Pancreas (tissue), 10 donors: ENCODE results near the gene INO80E. TPM values are rescaled to one million over a fixed set of nuclear protein-coding genes. Genes with fewer than 3 reads are reported as not detected.
A peak's percentile ranks its signal among the peaks of the same experiment; 100 is the strongest.

ENCODE experiments used
- ATAC-seq, 4 donors: fragments of 200-7000 bp; cut with Tn5 transposase; one replicate each; pipeline versions ENCODE4 v1.8.0 to v1.9.1; 2020; ENCODE audit warnings: mild to moderate bottlenecking in 4 of 4, moderate library complexity in 4 of 4
- DNase-seq, 6 donors: peaks; one replicate each; pipeline ENCODE4 v3.0.0-alpha.2; 2020
- FAIRE-seq: peaks from 2 replicates; lab custom pipeline; 2012; peaks lifted over from hg19 to GRCh38; lab: Jason Lieb, UNC
- H3K27ac ChIP-seq, 4 donors: fragments of 200-600 bp; sonication (generic); 1 replicate in 3 of 4; 2 replicates in 1 of 4; pipeline versions ENCODE4 v1.5.0 to v1.8.0; 2020
- H3K27me3 ChIP-seq, 4 donors: fragments of 200-600 bp; one replicate each; pipeline ENCODE4 v1.8.0; 2021
- H3K36me3 ChIP-seq, 3 donors: fragments of 200-600 bp; sonication (generic) in 1 of 3; one replicate each; pipeline versions ENCODE4 v1.5.0 to v1.8.0; 2020 to 2021
- H3K4me1 ChIP-seq, 3 donors: fragments of 200-600 bp; one replicate each; pipeline ENCODE4 v1.8.0; 2021
- H3K4me3 ChIP-seq, 4 donors: fragments of 200-600 bp; sonication (generic) in 2 of 4; one replicate each; pipeline versions ENCODE4 v1.5.0 to v1.8.0; 2020 to 2021
- H3K9me3 ChIP-seq, 4 donors: fragments of 200-600 bp; one replicate each; pipeline ENCODE4 v1.8.0; 2021
- CTCF ChIP-seq, 4 donors: fragments of 200-600 bp; sonication (generic) in 3 of 4; IDR thresholded peaks; one replicate each; pipeline versions ENCODE4 v1.5.0 to v1.8.0; 2021; ENCODE audit warnings: antibody characterized with exemption in 4 of 4
- WGBS, 2 donors: extraction: QIAGEN DNeasy Blood & Tissue Kit; methylation state at CpG; one replicate each; pipeline ENCODE4 v1.1.7; 2013; 5-methylcytosine and 5-hydroxymethylcytosine counted together
- intact Hi-C, 3 donors: fragments of 100-400 bp; cut with DNase I; formaldehyde crosslinking; loops; one replicate each; pipeline versions ENCODE4 v1.11.1 to v1.14.2; 2022
- polyA plus RNA-seq, 2 donors: library from polyadenylated mRNA; stranded (reverse); fragments of 200-250 nt; gene quantifications; one replicate each; pipeline ENCODE4 v1.2.3, GENCODE V29; 2013
- total RNA-seq, 6 donors: library from RNA; stranded (reverse); fragmentation: NEBNext Ultra II Directional in 4 of 6; extraction: Animal tissue kit (Norgen Biotek cat#: 25700) in 4 of 6; gene quantifications; one replicate each; pipeline versions ENCODE4 v1.2.1 to v1.2.4, GENCODE V29; 2021 to 2023
- donor health status: healthy with polysubstance abuse.
- donor health status: DM: no; HTN: no; CAD: no; lungs with moderate emphysema.
- donor health status: DM: no; HTN: no; CAD: no.
- donor health status: control.
- donor health status: control.
- donor health status: Bipolar disorder and iron deficiency.
- donor health status: DM: yes; HTN: yes; CAD: no.
- donor health status: DM: no; HTN: no; CAD: no.
- donor health status: DM: no; HTN: no; CAD: no.
- donor health status: DM: yes; HTN: yes; CAD: no.

Gene INO80E
- total and polyA plus RNA-seq, 8 donors = 24.0 to 113 (median 32.5) TPM

- ATAC-seq (peak in 3 of 4 donors; percentile 30 to 69 (median 53)), FAIRE-seq (no peak), DNase-seq (no peak)
- 18 to 23% methylated on average over 18 of the region's 18 CpGs for WGBS, 2 donors
- H3K9me3 ChIP-seq = no peaks in the 10 kb centered on the region
- H3K4me3 ChIP-seq = no peak overlapping the region
- TF ChIP-seq CTCF (IDR thresholded peaks at IDR 0.05) = no peak
- H3K27ac ChIP-seq = no peak overlapping the region
- peaks cover 0 to 18% (median 1%) of the 10 kb centered on the region in 4 donors for H3K27me3 ChIP-seq
- intact Hi-C loops = no loop called here
- H3K36me3 ChIP-seq = no peaks in the 10 kb centered on the region
- peaks cover 0 to 5% (median 0%) of the 10 kb centered on the region in 3 donors for H3K4me1 ChIP-seq
Observed at GRCh38 chr16:30028438-30029076, 32.5 kb downstream of the INO80E start.

GRCh38 chr16:30030011-30030685 lies 34.1 kb downstream of the INO80E start:
- Histone ChIP-seq H3K27me3 (peaks cover 0 to 19% (median 2%) of the 10 kb centered on the region in 4 donors), H3K4me1 (peaks cover 0 to 5% (median 0%) of the 10 kb centered on the region in 3 donors), H3K9me3 (no peaks in the 10 kb centered on the region), H3K27ac (no peak overlapping the region), H3K36me3 (no peaks in the 10 kb centered on the region), H3K4me3 (no peak overlapping the region)
- no peak for ATAC-seq
- intact Hi-C loops = no loop called here
- DNase-seq = no peak
- 27 to 29% methylated on average over 23 of the region's 23 CpGs for WGBS, 2 donors
- FAIRE-seq = no peak
- no peak for TF ChIP-seq CTCF (IDR thresholded peaks at IDR 0.05)

GRCh38 chr16:30030841-30031413 lies 34.9 kb downstream of the INO80E start, which contains the start of gene TLCD3B:
TLCD3B (minus strand) TSS chr16:30031271; CDS start chr16:30030527, 744 bp downstream.
- peak within 1 kb of the TSS in 1 of 4 donors; percentile 17 for H3K4me3 ChIP-seq
- intact Hi-C loops = no loop called here
- peak in 3 of 4 donors; percentile 21 to 49 (median 48) for ATAC-seq
- no peak for DNase-seq
- WGBS, 2 donors = 2% methylated on average over 10 to 27 of the region's 27 CpGs
- H3K27ac ChIP-seq = no peak within 1 kb of the TSS
- H3K9me3 ChIP-seq = no peaks in the 10 kb centered on the region
- no peak for FAIRE-seq
- no peak for TF ChIP-seq CTCF (IDR thresholded peaks at IDR 0.05)
- H3K27me3 ChIP-seq = peaks cover 0 to 19% (median 2%) of the 10 kb centered on the region in 4 donors
- H3K36me3 ChIP-seq = no peaks in the 10 kb centered on the region
- H3K4me1 ChIP-seq = peaks cover 0 to 5% (median 0%) of the 10 kb centered on the region in 3 donors

GRCh38 chr16:30031477-30031918 lies 35.5 kb downstream of the INO80E start:
- no peak for FAIRE-seq
- no peaks in the 10 kb centered on the region for H3K9me3 ChIP-seq
- no peaks in the 10 kb centered on the region for H3K36me3 ChIP-seq
- WGBS, 2 donors = 19 to 21% methylated on average over 11 of the region's 11 CpGs
- H3K27me3 ChIP-seq = peaks cover 0 to 19% (median 2%) of the 10 kb centered on the region in 4 donors
- H3K27ac ChIP-seq = no peak overlapping the region
- DNase-seq = no peak
- ATAC-seq = no peak
- H3K4me3 ChIP-seq = no peak overlapping the region
- TF ChIP-seq CTCF (IDR thresholded peaks at IDR 0.05) = no peak
- H3K4me1 ChIP-seq = peaks cover 0 to 5% (median 0%) of the 10 kb centered on the region in 3 donors
- intact Hi-C loops = no loop called here
